ENCODE measurements around the gene C7orf33. TPM values are rescaled to one million over a fixed set of nuclear protein-coding genes. Genes with fewer than 3 reads are reported as not detected.
A peak's percentile ranks its signal among the peaks of the same experiment; 100 is the strongest.

The C7orf33 gene
- total RNA-seq, 1 experiment from 2014 or later, result not detected

DNA sequence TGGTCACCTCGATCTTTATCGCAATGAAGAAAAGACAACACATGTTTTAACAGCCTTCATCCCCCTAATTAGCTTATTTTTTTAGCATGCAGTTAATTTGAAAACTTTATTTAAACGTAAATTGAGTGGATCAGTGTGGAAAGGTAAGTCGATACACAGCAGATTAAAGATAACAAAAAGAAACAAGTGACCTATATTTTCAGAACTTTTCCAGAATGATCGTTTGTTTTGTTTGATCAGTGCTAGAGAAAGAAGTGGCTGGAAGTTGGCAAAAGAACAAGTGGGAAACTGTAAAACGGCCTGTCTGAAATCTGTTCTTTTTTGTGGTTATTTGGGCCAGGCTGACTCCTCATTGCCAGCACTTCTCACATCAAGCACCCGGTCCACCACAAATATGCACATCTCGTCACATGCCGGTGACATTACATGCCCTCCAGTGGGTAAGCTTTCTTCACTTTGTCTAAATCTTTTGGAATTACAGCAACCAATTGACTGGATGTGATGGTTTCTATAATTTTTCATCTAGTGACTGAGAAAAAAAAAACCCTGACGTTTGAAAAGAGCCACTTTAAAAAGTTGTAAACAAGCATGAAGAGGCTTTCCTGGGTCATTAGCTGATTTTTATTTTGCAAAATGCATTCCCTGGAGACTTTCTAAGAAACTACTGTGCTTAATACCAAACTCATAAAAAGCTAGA, 33.2 kb downstream of the C7orf33 start:
- BruUV-seq (replicated peaks), result no TSS peak
- DNase-seq (ENCODE audit: unreplicated experiment), result peak; percentile 15
- Mint-ChIP-seq H3K4me1 (ENCODE audit: insufficient read depth, unreplicated experiment) (peaks cover 15% of the 10 kb centered on the region), H3K27me3 (ENCODE audit: insufficient read depth, unreplicated experiment) (peaks cover 4% of the 10 kb centered on the region), H3K36me3 (ENCODE audit: insufficient read depth, unreplicated experiment) (no peaks in the 10 kb centered on the region), H3K9me3 (ENCODE audit: unreplicated experiment) (no peaks in the 10 kb centered on the region), H3K27ac (ENCODE audit: low read depth, unreplicated experiment) (no peak overlapping the region), H3K4me3 (ENCODE audit: unreplicated experiment) (no peak overlapping the region)
- intact Hi-C loops (cut with micrococcal nuclease), result no loop called here
- POLR2A ChIA-PET, result interaction anchor here (2.0 kb wide), 1 partner anchor 10 kb away, joined by 4 read pairs; no protein-coding TSS in a partner anchor
- CTCF ChIA-PET, result interaction anchor here (0.8 kb wide), 2 partner anchors 14 to 344 kb away, joined by 3 read pairs; no protein-coding TSS in a partner anchor
- TF ChIP-seq CTCF (IDR thresholded peaks at IDR 0.05; ENCODE audit: unreplicated experiment), result no peak

DNA sequence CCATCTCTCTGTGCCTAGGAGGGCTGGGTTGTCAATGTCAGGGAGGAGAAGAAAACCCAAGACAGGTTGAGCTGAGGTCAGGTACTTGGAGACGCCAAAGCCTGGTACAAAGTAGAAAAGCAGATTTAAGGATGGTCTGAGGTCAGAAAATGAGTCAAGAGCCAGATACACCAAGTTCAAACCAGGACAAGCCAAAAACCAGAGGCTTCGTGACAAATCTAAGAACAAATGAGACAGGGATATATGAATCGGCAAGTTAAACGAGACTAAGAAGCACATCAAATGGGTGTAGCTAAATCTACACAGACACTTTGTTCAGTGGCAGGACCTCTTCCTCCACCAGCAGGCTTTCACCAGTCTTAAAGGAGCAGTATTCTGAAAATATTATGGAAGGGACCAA, 34.2 kb downstream of the C7orf33 start:
- no peak overlapping the region for H3K27ac Mint-ChIP-seq (ENCODE audit: low read depth, unreplicated experiment)
- no peak for TF ChIP-seq CTCF (IDR thresholded peaks at IDR 0.05; ENCODE audit: unreplicated experiment)
- intact Hi-C loops (cut with micrococcal nuclease), result no loop called here
- H3K4me3 Mint-ChIP-seq (ENCODE audit: unreplicated experiment), result no peak overlapping the region
- H3K9me3 Mint-ChIP-seq (ENCODE audit: unreplicated experiment), result no peaks in the 10 kb centered on the region
- H3K4me1 Mint-ChIP-seq (ENCODE audit: insufficient read depth, unreplicated experiment), result peaks cover 15% of the 10 kb centered on the region
- DNase-seq (ENCODE audit: unreplicated experiment), result no peak
- BruUV-seq (replicated peaks), result no TSS peak
- ChIA-PET POLR2A (interaction anchor here (0.5 to 2.0 kb wide), 3 partner anchors 9 to 437 kb away, joined by 3 to 4 read pairs (median 4); no protein-coding TSS in a partner anchor), CTCF (interaction anchor here (0.6 to 0.8 kb wide), 4 partner anchors 10 to 340 kb away, joined by 3 read pairs; no protein-coding TSS in a partner anchor)
- H3K36me3 Mint-ChIP-seq (ENCODE audit: insufficient read depth, unreplicated experiment), result no peaks in the 10 kb centered on the region
- peaks cover 14% of the 10 kb centered on the region for H3K27me3 Mint-ChIP-seq (ENCODE audit: insufficient read depth, unreplicated experiment)

DNA sequence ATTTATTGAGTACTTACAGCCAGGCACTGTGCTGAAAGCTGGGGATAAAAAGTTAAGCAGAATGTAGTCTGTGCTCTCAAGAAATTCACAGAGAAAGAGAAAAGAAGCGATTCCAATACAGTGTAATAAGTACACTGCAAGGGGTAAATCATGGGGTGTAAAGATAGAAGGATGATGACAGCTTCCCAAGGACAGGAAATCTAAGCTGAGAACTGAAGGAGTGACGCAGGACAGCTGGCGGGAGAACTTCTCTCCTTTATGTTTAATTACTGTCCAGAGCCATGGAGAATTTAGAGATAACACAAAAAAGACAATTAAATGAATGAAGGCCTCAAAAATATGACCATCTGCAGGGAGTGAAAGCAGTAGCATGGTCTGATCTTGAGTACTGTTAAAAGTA, 34.8 kb downstream of the C7orf33 start:
- H3K36me3 Mint-ChIP-seq (ENCODE audit: insufficient read depth, unreplicated experiment), result no peaks in the 10 kb centered on the region
- BruUV-seq (replicated peaks), result no TSS peak
- H3K4me1 Mint-ChIP-seq (ENCODE audit: insufficient read depth, unreplicated experiment), result peaks cover 14% of the 10 kb centered on the region
- intact Hi-C loops (cut with micrococcal nuclease), result no loop called here
- no peak overlapping the region for H3K4me3 Mint-ChIP-seq (ENCODE audit: unreplicated experiment)
- no peak overlapping the region for H3K27ac Mint-ChIP-seq (ENCODE audit: low read depth, unreplicated experiment)
- ChIA-PET POLR2A (interaction anchor here (0.5 kb wide), 1 partner anchor 79 kb away, joined by 4 read pairs; no protein-coding TSS in a partner anchor), CTCF (interaction anchor here (0.6 to 0.8 kb wide), 4 partner anchors 10 to 341 kb away, joined by 3 read pairs; no protein-coding TSS in a partner anchor)
- DNase-seq (ENCODE audit: unreplicated experiment), result no peak
- no peaks in the 10 kb centered on the region for H3K9me3 Mint-ChIP-seq (ENCODE audit: unreplicated experiment)
- TF ChIP-seq CTCF (IDR thresholded peaks at IDR 0.05; ENCODE audit: unreplicated experiment), result no peak
- H3K27me3 Mint-ChIP-seq (ENCODE audit: insufficient read depth, unreplicated experiment), result peaks cover 20% of the 10 kb centered on the region

DNA sequence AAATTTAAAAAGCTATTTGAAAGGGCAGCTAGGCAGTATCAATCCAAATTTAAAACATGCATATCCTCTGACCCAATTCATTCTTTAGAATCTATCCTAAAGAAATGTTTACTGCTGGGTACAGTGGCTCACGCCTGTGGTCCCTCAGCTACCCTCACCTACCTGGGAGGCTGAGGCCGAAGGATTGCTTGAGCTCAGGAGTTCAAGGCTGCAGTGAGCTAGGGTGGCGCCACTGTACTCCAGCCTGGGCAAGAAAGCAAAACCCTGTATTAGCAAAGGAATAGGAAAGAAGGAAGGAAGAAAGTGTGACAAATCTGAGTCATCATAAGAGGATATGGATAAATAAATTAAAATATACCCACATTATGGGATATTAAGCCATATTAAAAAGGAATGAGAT, 36.3 kb downstream of the C7orf33 start:
- no peak for TF ChIP-seq CTCF (IDR thresholded peaks at IDR 0.05; ENCODE audit: unreplicated experiment)
- Mint-ChIP-seq H3K9me3 (ENCODE audit: unreplicated experiment) (no peaks in the 10 kb centered on the region), H3K36me3 (ENCODE audit: insufficient read depth, unreplicated experiment) (no peaks in the 10 kb centered on the region), H3K4me3 (ENCODE audit: unreplicated experiment) (no peak overlapping the region), H3K27ac (ENCODE audit: low read depth, unreplicated experiment) (no peak overlapping the region), H3K4me1 (ENCODE audit: insufficient read depth, unreplicated experiment) (peaks cover 5% of the 10 kb centered on the region), H3K27me3 (ENCODE audit: insufficient read depth, unreplicated experiment) (peaks cover 35% of the 10 kb centered on the region)
- ChIA-PET CTCF (interaction anchor here (0.9 to 1.1 kb wide), 4 partner anchors 13 to 336 kb away, joined by 3 to 6 read pairs (median 3); no protein-coding TSS in a partner anchor), POLR2A (interaction anchor here (0.6 kb wide), 1 partner anchor 12 kb away, joined by 4 read pairs; no protein-coding TSS in a partner anchor)
- no TSS peak for BruUV-seq (replicated peaks)
- no peak for DNase-seq (ENCODE audit: unreplicated experiment)
- intact Hi-C loops (cut with micrococcal nuclease), result no loop called here

All from MCF 10A (cell line).